Heart left ventricle (tissue), 13 donors: ENCODE measurements around the gene MYO16.

ENCODE experiments used
- CTCF ChIP-seq, 12 donors: fragments of 200-600 bp; sonication (generic) in 4 of 12; IDR thresholded peaks; one replicate each; pipeline versions ENCODE4 v1.5.0 to v1.8.0; 2018 to 2022; ENCODE audit warnings: antibody characterized with exemption in 12 of 12, mild to moderate bottlenecking in 5 of 12
- POLR2A ChIP-seq, 2 donors: fragments of 450-650 bp; IDR thresholded peaks; one replicate each; pipeline ENCODE4 v1.6.1; 2017; ENCODE audit warnings: antibody characterized with exemption in 2 of 2, mild to moderate bottlenecking in 2 of 2, moderate library complexity in 2 of 2
- donor health status: ischemic (EF 13 %, LVEDD 7.1; RV severe dilation, severe dysfunction).
- donor health status: DM: no; HTN: yes; CAD: no.
- donor health status: DM: no; HTN: no; CAD: no.
- donor health status: ischemic (EF 25% LVEDD 6.9; RV normal size, moderate dysfunction).
- donor health status: ischemic (EF 25% LVEDD 5.7; RV mildly dilated, moderate dysfunction).
- donor health status: ischemic (EF 35%, LVEDD 5.7; RV mildly dilated, moderate dysfunction).
- donor health status: nonischemic (EF 11% LVEDD 7.7; RV severe dilation, severe dysfunction).
- donor health status: DM: yes; HTN: yes; CAD: no.
- donor health status: PGD.
- donor health status: ischemic (EF 29% LVEDD 5.4; RV normal size, mild dysfunction).
- donor health status: nonischemic (EF 23%, LVEDD 6.1; RV moderate dilation, normal function).

GRCh38 chr13:108850691-108851090 is 221.3 kb downstream of the MYO16 start:
- no peak for TF ChIP-seq POLR2A (IDR thresholded peaks at IDR 0.05)
- TF ChIP-seq CTCF (IDR thresholded peaks at IDR 0.05), result no peak
